Measurements from ENCODE around the gene HDAC10.
"Not testable (repeated sequence)": the region's sequence is repeated elsewhere in the genome, so short reads cannot be mapped to it uniquely, and the experiment has no call there.

The HDAC10 gene

DNA sequence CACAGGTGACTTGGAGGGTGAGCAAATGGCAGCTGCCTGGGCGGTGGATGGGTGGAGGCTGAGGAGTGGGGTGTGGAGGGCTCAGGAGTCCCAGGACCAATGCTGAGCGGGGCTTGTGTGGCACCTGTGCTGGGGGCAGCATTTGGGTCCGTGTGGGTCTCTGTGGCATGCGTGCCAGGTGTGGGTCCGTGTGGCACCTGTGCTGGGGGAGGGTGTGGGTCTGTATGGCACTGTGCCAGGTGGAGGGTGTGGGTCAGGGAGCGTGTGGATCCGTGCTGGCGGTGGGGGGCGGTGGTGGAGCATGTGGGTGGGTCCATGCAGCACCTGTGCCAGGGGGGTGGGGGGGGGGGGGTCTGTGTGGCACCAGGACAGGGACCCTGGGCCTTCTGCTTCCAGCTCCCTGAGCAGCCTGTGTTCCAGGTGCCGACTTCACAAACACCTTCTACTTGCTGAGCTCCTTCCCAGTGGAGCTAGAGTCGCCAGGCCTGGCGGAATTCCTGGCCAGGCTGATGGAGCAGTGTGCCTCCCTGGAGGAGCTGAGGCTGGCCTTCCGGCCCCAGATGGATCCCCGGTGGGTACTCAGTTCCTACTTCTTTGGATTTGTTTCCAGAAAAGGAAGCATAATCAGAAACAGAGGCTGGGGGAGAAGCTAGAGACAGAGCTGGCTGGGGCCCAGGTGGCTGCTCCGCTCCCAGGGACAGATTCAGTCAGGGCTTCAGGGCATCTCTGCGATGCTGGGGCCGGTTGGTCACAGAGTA, 35.6 kb downstream of the HDAC10 start:
- DNase-seq = no peak

DNA sequence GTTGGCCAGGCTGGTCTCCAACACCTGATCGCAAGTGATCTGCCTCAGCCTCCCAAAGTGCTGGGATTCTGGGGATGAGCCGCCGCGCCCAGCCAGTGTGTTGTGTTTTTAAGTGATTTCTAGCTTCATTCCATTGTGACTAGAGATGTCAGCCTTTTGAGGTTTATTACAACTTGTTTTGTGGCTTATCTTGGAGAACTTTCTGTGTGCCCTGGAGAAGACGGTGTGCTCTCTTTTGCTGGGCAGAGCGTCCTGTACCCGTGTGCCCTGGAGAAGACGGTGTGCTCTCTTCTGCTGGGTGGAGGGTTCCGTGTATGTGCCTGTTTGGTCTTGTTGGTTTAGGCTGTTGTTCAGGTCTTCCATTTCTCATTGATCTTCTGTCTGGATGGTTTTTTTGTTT, 37.8 kb downstream of the HDAC10 start:
- DNase-seq = no peak

DNA sequence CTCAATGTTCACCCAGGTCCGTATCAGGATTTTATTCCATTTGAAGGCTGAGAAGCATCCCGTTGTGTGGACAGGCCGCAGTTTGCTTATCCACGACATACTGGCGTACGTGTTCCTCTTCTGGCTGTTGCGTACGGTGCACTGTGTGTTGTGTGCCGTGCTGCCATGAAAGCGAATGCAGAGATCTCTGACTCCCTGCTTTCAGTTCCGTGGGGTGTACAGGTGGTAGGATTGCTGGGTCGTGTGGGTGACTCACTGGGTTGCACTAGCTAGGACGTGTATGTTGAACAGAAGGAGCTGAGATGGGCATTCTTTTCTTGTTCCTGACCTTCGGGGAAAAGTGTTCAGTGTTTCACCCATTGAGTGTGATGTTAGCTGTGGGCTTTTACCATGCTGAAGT, 39.9 kb downstream of the HDAC10 start:
- no peak for DNase-seq

DNA sequence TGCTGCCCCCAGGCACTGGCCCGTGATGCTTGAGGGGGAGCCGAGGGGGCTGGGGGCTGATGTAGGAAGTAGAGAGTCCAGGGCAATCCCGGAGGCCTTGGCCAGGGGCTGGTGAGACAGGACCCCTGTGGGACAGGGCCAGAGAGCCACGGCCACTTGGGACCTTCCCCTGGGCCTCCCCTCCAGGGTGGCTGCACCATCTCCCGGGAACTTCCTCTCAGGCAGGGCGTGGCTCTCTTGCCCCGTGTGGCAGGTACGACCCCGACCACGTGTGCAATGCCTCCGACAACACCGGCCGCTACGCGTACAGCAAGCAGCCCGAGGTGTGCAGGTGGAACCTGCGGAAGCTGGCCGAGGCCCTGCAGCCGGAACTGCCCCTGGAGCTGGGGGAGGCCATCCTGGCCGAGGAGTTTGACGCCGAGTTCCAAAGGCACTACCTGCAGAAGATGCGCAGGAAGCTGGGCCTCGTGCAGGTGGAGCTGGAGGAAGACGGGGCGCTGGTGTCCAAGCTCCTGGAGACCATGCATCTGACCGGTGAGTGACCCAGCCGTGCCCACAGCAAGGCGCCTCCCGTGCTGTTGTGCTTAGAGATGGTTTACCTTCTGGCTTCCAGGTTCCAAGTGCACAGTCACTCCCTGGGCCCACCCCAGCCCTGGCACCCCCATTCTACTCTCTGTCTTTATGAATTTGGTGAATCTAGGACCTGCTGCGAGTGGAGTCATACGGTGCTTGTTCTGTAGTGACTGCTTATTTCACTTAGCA, 40.5 kb downstream of the HDAC10 start:
- no peak for DNase-seq

GRCh38 chr22:50209893-50210292, 41.2 kb downstream of the HDAC10 start:
- peak; percentile 67 to 69 for DNase-seq

GRCh38 chr22:50208939-50209892, 41.8 kb downstream of the HDAC10 start:
- no peak for DNase-seq

GRCh38 chr22:50208430-50208938, 42.6 kb downstream of the HDAC10 start:
- no peak for DNase-seq

GRCh38 chr22:50207383-50208140, 43.5 kb downstream of the HDAC10 start:
- no peak for DNase-seq

GRCh38 chr22:50206599-50206998, 44.5 kb downstream of the HDAC10 start:
- DNase-seq = no peak

DNA sequence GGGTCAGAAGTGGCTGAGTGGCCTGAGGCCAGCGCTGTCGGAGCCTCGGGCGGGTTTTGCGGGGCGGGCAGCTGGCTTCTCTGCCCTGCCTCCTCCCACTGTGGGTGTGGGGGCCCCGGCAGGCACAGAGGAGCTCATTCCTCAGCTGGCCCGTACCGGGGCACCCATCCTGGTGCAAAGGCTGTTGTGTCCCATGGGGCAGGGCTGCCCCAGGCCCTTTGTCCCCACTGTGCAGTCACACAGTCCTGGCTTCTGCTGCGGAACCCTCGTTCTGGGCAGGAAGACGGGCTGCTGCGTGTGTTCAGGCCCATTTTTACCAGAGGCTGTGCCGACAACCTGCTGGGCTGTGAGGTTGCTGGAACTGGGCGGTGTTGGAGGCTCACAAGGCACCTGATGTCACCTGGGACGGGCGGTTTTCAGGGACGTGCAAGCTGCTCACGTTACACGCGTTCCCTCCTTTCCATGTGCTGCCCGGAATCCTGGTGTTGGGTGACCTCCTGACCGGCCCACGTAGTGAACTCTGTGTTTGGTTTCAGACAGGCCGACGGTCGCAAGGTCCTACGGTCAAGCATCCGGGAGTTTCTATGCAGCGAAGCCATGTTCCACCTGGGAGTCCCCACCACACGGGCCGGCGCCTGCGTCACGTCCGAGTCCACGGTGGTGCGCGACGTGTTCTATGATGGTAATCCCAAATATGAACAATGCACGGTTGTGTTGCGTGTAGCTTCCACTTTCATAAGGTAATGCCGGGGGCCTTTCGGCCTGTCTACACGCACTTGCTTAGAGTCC, 45.1 kb downstream of the HDAC10 start:
- DNase-seq = no peak

DNA sequence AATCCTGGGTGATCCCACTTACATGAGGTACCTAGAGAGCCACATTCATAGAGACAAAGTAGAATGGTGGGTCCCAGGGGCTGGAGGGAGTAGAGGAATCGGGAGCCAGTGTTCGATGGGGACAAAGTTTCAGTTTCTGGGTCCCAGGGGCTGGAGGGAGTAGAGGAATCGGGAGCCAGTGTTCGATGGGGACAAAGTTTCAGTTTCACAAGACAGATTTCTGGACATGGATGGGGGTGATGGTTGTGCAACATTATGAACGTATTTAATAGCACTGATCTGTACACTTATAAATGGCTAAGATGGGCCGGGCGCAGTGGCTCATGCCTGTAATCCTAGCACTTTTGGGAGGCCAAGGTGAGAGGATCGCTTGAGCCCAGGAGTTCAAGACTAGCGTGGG, 46.1 kb downstream of the HDAC10 start:
- not testable (repeated sequence) for DNase-seq

DNA sequence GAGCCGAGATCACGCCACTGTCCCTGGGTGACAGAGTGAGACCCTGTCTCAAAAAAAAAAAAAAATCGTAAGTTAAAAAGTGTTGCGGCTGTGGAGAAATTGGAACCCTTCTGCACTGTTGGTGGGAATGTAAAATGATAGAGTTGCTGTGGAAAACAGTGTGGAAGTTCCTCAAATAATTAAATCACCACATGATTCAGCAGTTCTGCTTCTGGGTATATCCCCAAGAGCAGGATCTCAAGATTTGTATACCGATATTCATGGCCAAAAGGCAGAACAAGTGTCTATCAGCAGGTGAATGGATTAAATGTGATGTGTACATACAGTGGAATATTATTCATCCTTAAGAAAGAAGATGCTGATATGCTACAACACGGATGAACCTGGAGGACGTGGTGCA, 46.5 kb downstream of the HDAC10 start:
- no peak for DNase-seq

DNA sequence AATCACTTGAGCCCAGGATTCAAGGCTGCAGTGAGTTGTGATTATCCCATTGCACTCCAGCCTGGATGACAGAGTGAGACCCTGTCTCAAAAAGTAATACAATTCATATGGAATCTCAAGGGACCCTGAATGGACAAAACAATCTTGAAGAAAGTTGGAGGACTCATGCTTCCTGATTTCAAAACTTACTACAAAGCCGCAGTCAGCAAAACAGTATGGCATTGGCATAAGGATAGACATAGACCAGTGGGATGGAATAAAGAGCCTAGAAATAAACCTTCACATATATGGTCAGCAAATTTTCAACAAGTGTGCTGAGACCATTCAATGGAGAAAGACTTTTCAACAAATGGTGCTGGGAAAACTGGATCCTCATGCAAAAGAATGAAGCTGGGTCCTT, 47.8 kb downstream of the HDAC10 start:
- DNase-seq = no peak

DNA sequence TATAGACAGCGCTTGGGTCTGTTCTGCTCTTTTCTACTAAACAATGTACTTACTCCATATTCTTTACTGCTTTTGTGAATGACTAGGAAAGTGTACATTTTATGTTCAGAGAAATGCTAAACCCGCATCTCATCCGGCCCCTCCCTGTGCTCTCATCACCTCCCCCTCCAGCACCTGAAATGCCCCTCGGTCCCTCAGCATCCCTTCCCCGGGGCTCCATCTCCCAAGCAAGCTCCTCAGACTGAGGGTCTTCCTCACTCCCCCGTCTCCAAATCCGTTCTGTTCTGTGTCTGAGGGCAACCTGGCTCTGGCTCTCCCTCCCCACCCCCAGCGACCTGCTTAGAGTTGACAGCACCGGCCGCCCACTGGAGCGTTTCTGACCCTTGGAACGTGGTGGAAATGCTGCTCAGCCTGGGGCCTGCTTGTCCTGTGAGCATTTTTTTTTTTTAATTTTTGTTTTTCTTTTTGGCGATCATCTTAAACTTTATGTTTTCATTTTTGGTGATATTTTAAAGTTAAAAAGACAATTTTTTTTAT, 48.9 kb downstream of the HDAC10 start:
- no peak for DNase-seq

DNA sequence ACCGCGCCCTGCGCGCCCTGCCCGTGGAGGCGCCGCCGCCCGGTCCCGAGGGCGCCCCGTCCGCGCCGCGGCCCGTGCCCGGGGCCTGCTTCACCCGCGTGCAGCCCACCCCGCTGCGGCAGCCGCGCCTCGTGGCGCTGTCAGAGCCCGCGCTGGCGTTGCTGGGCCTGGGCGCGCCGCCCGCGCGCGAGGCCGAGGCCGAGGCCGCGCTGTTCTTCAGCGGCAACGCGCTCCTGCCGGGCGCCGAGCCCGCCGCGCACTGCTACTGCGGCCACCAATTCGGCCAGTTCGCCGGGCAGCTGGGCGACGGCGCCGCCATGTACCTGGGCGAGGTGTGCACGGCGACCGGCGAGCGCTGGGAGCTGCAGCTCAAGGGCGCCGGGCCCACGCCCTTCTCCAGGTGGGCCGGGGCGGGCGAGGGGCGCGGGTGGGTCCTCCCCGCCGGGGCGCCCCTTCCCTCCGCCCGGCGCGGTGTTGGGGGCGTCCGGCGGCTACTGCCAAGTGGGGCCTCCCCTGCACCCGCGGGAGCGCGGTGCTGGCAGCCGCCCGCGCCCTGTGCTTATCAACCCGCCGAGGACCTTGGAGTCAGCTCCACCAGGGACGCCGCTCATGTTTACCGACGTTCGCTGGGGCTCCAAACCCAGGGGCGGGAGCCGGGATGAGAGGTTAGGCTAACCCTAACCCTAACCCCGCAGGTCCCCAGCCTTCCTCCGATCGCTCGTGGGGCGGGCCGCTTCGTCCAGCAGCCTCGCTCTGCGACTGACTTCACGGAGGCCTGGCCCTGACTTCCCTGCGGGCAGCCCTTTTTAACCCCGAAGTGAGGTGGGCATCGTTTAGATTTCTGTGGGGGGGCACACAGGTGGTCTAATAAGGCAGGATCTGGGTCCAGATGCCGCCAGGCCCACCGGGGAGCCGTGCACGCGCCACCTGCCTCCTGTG, 49.6 kb downstream of the HDAC10 start:
- no peak for DNase-seq

DNA sequence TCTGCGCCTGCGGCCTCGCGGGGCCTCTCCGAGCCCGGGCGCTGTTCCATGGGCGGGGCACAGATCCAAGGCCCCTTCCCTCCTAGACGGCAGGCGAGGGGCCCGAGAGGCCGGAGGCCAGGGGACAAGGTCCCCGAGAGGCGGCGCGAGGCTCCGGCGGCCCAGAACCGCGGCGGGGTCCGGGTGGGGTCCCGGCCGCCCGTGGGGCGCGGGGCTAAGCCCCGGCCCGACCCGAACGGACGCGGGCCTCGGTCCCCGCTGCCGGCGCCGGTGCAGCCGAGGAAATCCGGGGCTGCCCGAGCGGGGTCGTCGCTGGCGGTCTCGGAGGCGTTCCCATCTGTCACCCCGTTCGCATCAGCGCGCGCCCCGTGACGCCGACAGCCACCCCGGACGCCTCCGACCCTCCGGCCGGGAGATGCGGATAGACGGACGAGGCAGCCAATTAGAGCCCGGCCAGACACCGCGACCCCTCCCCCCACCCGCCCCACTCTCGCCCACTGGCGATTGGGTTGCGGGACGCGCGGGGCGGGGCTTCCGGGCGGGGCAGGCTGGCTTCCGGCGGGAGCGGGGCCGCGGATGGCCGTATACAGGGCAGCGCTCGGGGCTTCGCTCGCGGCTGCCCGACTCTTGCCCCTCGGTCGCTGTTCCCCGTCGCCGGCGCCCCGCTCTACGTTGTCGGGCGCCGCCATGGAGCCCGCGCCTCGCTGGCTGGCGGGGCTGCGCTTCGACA, 50.4 kb downstream of the HDAC10 start, which contains the start of gene SELENOO:
SELENOO (plus strand) TSS at position 551 of the 730 bp plus-strand sequence; CDS start at position 577, 26 bp downstream.
- DNase-seq = peak; percentile 89 to 90

DNA sequence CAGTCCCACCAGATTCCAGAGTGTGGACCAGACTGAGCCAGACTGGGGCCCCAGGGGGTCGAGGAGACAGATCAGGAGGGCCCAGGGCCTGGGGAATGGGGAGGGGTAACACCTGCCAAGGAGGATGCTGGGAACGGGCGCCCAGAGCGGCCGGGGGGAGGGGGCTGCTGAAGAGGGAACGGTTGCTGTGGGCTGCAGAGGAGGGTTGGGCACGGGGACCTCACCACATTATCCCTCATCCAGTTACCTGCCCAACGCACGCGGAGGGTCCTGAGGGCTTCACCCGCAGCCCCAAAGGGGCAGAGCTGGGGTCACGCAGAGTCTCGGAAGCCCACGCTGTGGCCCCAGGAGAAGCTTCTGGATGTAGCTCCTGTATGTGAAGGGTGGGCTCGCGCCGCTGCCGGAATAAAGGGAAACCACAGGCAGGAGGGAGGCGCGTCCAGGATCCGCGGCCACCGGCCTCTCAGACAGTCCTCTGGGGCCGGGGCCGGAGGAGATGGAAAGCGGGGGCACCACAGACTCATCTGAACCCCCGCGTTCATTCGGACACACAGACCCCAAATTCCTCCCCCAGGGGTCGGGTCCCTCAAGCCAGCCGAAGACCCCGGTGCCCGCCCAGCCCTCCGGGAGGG, 51.1 kb downstream of the HDAC10 start:
- DNase-seq = no peak

DNA sequence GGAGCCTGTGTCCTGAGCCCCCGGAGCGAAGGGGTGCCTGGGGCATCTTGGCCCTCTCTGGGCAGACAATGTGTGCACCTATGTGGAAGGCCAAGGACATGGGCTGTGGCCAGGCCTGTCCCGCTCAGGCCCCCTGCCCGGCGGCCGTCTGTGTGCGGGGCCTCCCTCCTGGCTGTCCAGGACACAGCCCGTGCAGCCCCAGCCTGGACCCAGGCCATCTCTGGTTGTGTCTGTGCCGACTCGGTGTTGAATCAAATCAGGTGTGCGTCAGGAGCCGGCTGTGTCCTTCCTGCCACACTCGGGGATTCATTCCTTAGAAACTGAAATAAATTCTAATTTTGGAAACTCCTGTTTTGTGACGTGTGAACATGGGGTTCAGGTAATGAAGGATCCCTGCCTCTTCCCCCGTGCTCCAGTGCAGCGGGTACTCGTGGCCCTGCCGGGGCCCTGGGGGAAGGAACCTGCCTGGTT, 51.8 kb downstream of the HDAC10 start:
- DNase-seq = no peak

All from stimulated activated CD4-positive, alpha-beta T cell treated with anti-CD3 and anti-CD28 coated beads, Interleukin-2, amount 100 ng/mL, for 48 hours (primary cell).